Osteoblast (primary cell): ENCODE measurements around the gene ASB9. TPM values are rescaled to one million over a fixed set of nuclear protein-coding genes. Genes with fewer than 3 reads are reported as not detected.
"Not testable (repeated sequence)": the region's sequence is repeated elsewhere in the genome, so short reads cannot be mapped to it uniquely, and the experiment has no call there.

Experiments
- DNase-seq: peaks from one replicate; pipeline ENCODE4 v3.0.0; 2011; ENCODE audit warnings: low spot score, mixed read lengths; ENCODE audit not compliant: insufficient read length; ENCODE audit errors: missing footprints
- H2AFZ ChIP-seq: 2 replicates; pipeline ENCODE4 v1.6.0; 2011; ENCODE audit warnings: mild to moderate bottlenecking, low read length
- H3K27ac ChIP-seq: 2 replicates; pipeline ENCODE4 v1.5.1; 2011; ENCODE audit warnings: mild to moderate bottlenecking, low read depth, low read length, moderate library complexity
- H3K27me3 ChIP-seq: 2 replicates; pipeline ENCODE4 v1.6.0; 2012; ENCODE audit warnings: mild to moderate bottlenecking, control low read depth, inconsistent platforms, low read length, moderate library complexity; ENCODE audit not compliant: insufficient read depth
- H3K36me3 ChIP-seq: 2 replicates; pipeline ENCODE4 v1.5.1; 2011; ENCODE audit warnings: mild to moderate bottlenecking, low read length, control low read depth, moderate library complexity; ENCODE audit not compliant: insufficient read depth
- H3K4me1 ChIP-seq: 2 replicates; pipeline ENCODE4 v1.5.1; 2011; ENCODE audit warnings: mild to moderate bottlenecking, low read length, control low read depth, moderate library complexity; ENCODE audit not compliant: insufficient read depth
- H3K4me2 ChIP-seq: 2 replicates; pipeline ENCODE4 v1.6.0; 2011; ENCODE audit warnings: mild to moderate bottlenecking, low read length; ENCODE audit not compliant: insufficient read depth
- H3K4me3 ChIP-seq: fragments of 200-600 bp; sonication (generic); 3 replicates; pipeline ENCODE4 v1.5.1; 2012; ENCODE audit warnings: mild to moderate bottlenecking, low read length, inconsistent platforms; ENCODE audit not compliant: insufficient read depth
- H3K79me2 ChIP-seq: 2 replicates; pipeline ENCODE4 v1.6.0; 2012; ENCODE audit warnings: mild to moderate bottlenecking, low read length, control low read depth, inconsistent platforms; ENCODE audit not compliant: insufficient read depth
- H3K9me3 ChIP-seq: 2 replicates; pipeline ENCODE4 v1.5.1; 2011; ENCODE audit warnings: low read depth, low read length, control low read depth
- H4K20me1 ChIP-seq: 2 replicates; pipeline ENCODE4 v1.6.0; 2012; ENCODE audit warnings: mild to moderate bottlenecking, low read length, control low read depth; ENCODE audit not compliant: insufficient read depth
- total RNA-seq: library from RNA; depleted of rRNA; stranded (reverse); fragments of >200 nt; gene quantifications from 2 replicates; pipeline ENCODE4 v1.2.3, GENCODE V29; 2012
- TF ChIP-seq, protein P1 (sequence below): IDR thresholded peaks from 2 replicates; pipeline ENCODE4 v1.5.1; 2011; ENCODE audit warnings: mild to moderate bottlenecking, low read depth, low read length, moderate library complexity; ENCODE audit errors: extremely low read depth

The ASB9 gene
- total RNA-seq, 1 donor: not detected

DNA sequence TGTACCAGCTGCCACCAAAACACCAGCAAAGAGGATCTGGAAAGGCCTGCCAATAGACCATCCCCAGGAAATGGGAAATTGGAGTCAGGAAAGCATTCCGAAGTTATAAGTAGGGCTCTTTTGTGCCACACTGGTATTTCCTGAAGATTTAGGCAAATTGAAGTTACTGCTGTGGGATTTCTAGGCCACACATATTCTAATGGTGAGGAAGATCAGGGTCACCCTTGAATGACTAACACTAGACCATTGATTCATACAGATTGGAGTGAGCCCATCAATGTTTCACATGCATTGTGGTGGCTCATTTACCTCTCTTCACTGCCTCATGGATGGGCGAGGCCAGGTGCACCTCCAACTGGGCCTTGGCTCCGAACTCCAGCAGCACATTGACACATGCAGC lies 23.0 kb upstream of the ASB9 start:
- H3K4me1 ChIP-seq: no peaks in the 10 kb centered on the region
- H3K4me3 ChIP-seq: no peak overlapping the region
- DNase-seq: no peak
- no peaks in the 10 kb centered on the region for H4K20me1 ChIP-seq
- TF ChIP-seq, protein P1, sequence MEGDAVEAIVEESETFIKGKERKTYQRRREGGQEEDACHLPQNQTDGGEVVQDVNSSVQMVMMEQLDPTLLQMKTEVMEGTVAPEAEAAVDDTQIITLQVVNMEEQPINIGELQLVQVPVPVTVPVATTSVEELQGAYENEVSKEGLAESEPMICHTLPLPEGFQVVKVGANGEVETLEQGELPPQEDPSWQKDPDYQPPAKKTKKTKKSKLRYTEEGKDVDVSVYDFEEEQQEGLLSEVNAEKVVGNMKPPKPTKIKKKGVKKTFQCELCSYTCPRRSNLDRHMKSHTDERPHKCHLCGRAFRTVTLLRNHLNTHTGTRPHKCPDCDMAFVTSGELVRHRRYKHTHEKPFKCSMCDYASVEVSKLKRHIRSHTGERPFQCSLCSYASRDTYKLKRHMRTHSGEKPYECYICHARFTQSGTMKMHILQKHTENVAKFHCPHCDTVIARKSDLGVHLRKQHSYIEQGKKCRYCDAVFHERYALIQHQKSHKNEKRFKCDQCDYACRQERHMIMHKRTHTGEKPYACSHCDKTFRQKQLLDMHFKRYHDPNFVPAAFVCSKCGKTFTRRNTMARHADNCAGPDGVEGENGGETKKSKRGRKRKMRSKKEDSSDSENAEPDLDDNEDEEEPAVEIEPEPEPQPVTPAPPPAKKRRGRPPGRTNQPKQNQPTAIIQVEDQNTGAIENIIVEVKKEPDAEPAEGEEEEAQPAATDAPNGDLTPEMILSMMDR: no peak
- H3K36me3 ChIP-seq: no peaks in the 10 kb centered on the region
- no peaks in the 10 kb centered on the region for H3K9me3 ChIP-seq
- H3K27ac ChIP-seq: no peak overlapping the region
- no peak overlapping the region for H3K4me2 ChIP-seq
- H3K27me3 ChIP-seq: no peaks in the 10 kb centered on the region
- H3K79me2 ChIP-seq: no peaks in the 10 kb centered on the region
- H2AFZ ChIP-seq: no peak overlapping the region

DNA sequence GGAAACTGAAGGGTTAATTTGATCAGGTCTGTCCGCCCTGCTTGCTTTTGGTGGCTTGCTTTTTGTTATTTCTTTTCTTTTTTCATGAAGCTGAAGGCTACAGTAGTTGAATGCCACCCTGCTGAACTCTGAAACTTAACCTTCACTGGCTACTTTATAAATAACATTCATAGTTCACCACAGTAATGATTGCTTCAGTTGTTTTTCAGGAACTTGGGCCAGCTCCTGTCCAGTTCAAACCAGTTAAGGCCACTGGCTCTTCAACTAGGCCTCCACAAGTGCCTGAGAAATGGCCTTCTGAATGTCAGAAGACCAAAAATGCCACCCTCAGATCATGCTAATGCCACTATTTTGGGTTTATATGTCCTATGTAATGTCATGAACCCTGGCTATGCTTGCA lies 7.7 kb upstream of the ASB9 start:
- TF ChIP-seq, protein P1: no peak
- H3K9me3 ChIP-seq: no peaks in the 10 kb centered on the region
- DNase-seq: no peak
- no peak overlapping the region for H3K4me2 ChIP-seq
- H3K27ac ChIP-seq: no peak overlapping the region
- no peaks in the 10 kb centered on the region for H3K27me3 ChIP-seq
- no peaks in the 10 kb centered on the region for H3K4me1 ChIP-seq
- no peaks in the 10 kb centered on the region for H3K36me3 ChIP-seq
- no peaks in the 10 kb centered on the region for H3K79me2 ChIP-seq
- no peak overlapping the region for H3K4me3 ChIP-seq
- H4K20me1 ChIP-seq: no peaks in the 10 kb centered on the region
- H2AFZ ChIP-seq: no peak overlapping the region

DNA sequence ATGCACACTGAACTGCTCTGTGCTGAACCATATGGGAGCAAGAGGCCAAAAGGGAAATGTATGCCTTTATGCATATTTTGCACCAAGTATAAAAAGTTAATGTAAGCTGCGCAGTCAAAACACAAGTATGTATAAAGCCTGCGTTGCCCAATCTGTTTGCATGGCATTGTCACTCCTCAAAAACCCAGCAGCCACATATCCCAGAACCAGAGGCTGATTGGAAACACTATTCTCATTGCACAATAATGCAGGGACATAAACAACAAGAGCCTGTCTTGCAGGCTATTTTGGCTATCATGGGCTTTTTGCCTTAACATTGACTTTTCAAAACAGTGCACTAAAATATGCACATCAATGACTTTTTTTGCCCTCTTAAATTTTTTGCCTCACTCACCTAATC lies 5.1 kb upstream of the ASB9 start:
- TF ChIP-seq, protein P1: no peak
- Histone ChIP-seq H3K9me3 (no peaks in the 10 kb centered on the region), H4K20me1 (no peaks in the 10 kb centered on the region)

DNA sequence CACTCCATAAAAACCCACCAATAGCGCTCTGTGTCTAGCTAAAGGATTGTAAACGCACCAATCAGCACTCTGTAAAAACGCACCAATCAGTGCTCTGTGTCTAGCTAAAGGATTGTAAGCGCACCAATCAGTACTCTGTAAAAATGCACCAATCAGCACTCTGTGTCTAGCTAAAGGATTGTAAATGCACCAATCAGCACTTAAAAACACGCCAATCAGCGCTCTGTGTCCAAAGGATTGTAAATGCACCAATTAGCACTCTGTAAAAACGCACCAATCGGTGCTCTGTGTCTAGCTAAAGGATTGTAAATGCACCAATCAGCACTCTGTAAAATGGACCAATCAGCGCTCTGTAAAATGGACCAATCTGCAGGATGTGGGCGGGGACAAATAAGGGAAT lies 3.4 kb upstream of the ASB9 start:
- not testable (repeated sequence) for H3K27ac ChIP-seq, H3K79me2 ChIP-seq

More for the DNA sequence above, 5.1 kb upstream of the ASB9 start:
- no peak overlapping the region for H2AFZ ChIP-seq
- no peak overlapping the region for H3K27ac ChIP-seq
- H3K27me3 ChIP-seq: no peaks in the 10 kb centered on the region
- no peak overlapping the region for H3K4me3 ChIP-seq
- no peaks in the 10 kb centered on the region for H3K79me2 ChIP-seq
- no peaks in the 10 kb centered on the region for H3K4me1 ChIP-seq
- DNase-seq: no peak
- no peaks in the 10 kb centered on the region for H3K36me3 ChIP-seq
- no peak overlapping the region for H3K4me2 ChIP-seq

More for the DNA sequence above, 3.4 kb upstream of the ASB9 start:
- not testable (repeated sequence) for DNase-seq, H2AFZ ChIP-seq, H3K4me2 ChIP-seq, H3K36me3 ChIP-seq, H4K20me1 ChIP-seq, H3K27me3 ChIP-seq, H3K9me3 ChIP-seq, H3K4me1 ChIP-seq, H3K4me3 ChIP-seq
